DMS53 treated with DMSO at 0.1 percent for 48 hours (cell line): ENCODE results near the gene IKZF4.
"Not testable (repeated sequence)": the region's sequence is repeated elsewhere in the genome, so short reads cannot be mapped to it uniquely, and the experiment has no call there.

Experiments used
- DNase-seq: peaks from one replicate; lab custom pipeline; 2025; ENCODE audit not compliant: unreplicated experiment; lab: John Stamatoyannopoulos, UW

IKZF4 gene

DNA sequence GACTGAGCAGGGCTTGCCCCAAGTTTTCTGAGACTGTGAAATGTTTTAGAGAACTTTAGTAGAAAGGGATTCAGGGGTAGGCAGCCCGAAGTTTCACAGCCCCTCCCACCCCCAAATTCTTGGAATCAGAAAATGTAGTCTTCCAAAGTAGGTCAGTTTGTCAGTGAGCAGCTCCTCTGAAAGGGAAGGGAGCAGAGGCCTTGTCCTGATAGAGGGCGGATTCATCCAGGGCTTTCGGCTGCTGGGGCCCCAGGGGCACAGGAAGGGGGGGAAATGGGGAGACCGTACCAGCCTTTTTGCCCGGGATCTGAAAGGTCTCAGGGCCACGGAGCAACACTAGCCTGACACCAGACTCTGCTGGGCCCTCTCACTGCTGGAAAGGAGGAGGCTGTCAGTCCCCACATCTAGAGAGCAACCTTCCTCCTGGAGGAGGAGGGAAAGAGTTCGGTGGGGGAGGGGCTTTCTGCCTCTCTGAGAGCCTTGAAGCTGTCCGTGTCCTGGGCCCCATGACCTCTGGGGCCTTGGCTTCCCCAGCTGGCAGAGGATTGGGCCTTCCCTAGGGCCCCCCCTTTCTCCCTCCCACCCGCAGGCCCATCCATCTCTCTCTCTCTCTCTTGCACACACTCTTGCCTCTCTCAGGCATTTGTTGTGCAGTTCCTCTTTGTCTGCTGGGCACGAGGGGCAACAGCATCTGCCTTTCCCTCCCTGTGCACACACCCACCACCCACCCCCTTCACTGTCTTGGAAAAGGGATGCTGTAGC is at the start of gene IKZF4:
Gene IKZF4, plus strand, starts transcription at position 621 of the 762 bp plus-strand sequence. CDS start 451 bp downstream, outside the sequence.
- DNase-seq: no peak

DNA sequence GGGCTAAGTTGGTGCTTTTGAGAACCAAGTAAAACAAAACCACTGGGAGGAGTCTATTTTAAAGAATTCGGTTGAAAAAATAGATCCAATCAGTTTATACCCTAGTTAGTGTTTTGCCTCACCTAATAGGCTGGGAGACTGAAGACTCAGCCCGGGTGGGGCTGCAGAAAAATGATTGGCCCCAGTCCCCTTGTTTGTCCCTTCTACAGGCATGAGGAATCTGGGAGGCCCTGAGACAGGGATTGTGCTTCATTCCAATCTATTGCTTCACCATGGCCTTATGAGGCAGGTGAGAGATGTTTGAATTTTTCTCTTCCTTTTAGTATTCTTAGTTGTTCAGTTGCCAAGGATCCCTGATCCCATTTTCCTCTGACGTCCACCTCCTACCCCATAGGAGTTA is 48.8 kb upstream of the IKZF4 start:
- DNase-seq: no peak

DNA sequence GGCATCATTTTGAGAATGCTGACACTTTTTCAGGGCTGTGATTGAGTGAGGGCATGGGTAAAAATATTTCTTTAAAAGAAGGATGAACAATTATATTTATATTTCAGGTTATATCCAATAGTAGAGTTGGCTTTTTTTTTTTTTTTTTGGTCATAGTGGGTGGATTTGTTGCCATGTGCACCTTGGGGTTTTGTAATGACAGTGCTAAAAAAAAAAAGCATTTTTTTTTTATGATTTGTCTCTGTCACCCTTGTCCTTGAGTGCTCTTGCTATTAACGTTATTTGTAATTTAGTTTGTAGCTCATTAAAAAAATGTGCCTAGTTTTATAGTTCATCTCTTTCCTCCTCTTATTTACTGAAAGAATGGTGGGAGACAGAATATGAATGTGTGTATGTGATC is 48.4 kb upstream of the IKZF4 start:
- no peak for DNase-seq

DNA sequence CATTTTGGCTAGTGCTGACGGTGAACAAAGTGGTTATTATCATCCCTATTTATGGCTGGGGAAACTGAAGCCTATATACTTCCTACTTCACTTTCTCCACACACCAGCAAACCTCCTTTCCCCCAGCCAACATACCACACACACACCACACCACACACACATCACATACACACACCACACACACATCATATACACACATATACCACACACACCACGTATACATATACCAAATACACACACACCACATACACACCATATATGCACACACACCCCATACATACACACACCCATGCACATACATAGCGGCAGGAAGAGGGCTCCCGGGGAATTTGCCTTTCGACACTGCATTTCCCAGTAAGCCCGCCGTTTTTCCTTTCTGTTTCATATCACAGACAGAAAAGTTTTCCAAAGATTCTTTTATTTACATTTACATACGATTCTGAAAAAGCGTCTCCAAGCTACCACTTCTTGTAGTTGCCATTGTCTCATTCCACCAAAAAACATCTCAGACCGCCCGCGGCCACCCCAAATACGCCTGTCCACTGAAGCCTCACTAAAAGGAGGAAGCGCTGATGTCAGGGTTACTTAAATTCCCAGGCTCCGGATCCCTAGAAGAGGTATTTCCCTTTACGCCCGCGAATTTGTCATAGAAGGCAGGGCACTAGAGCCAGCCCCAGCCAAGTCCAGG is 47.8 kb upstream of the IKZF4 start:
- DNase-seq: peak; percentile 39

DNA sequence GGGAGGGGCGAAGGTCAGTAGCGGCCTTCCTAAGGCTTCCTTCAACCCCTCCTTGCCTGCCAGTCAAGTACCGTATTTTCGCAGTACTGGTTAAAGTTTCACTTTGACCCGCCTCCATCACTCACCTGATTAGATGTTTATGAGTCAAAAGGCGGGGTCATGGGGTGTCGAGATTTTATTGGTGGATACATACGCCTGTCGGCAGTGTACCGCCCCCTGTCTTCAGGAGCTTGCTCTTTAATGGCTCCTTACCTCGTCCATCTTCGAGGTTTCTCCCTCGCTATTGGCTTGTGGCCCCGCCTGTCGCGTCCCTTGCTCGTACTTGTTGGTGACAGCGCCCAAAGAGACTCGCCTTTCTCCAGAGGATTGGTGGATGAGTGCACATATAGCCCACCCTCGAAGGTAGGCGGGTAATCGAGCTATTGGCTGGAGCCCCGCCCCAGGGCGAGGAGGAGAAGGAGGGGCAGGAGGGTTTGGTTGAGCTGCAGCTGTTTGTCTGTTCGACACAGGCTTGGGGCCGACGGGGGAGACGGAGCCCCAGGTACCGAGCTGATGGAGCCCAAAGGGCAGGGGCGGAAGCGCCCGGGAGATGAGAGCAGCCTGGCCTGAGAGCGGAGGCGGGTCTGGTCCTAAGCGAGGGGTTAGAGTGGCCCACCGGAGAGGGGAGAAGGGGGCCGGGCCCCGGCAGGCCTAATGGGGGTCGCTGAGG is 47.1 kb upstream of the IKZF4 start, which contains the start of gene RAB5B:
Gene RAB5B, plus strand, starts transcription at position 480 of the 709 bp plus-strand sequence. CDS start 12,883 bp downstream, outside the sequence.
- peak; percentile 100 for DNase-seq

DNA sequence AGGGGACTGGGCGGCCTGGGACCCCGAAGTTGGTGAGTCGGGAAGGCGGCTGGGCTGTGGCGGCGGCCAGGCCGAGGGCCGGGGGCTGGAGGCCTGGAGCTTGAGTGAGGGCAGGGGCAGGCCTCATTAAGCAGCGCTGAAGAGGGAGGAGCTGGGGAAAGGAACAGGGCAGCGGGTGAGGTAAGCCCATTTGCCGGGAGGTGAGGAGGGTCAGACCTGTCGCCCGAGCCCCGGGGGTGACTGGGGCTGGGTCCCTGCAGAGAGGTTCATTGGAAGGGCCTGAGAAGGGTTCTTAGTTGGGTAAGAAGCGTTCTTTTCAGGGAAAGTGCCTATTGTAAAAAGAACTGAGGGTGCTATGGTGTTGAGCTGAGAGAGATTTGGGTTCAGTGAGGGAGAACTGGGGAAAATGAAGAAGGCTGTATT is 46.5 kb upstream of the IKZF4 start:
- DNase-seq: peak; percentile 39

DNA sequence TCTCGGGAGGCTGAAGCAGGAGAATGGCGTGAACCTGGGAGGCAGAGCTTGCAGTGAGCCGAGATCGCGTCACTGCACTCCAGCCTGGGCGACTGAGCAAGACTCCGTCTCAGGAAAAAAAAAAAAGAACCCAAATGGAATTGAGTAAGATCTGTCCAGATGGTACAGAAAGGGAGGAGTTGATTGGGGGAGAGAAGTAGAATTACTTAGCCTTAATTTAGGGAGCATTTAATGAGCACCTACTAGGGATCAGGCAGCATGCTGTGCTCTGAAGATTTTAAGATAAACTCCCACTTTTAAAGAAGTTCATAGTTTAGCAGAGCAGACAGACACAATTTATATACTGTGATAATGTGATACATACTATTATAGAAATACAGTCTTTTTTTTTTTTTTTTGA is 42.5 kb upstream of the IKZF4 start:
- DNase-seq: no peak

DNA sequence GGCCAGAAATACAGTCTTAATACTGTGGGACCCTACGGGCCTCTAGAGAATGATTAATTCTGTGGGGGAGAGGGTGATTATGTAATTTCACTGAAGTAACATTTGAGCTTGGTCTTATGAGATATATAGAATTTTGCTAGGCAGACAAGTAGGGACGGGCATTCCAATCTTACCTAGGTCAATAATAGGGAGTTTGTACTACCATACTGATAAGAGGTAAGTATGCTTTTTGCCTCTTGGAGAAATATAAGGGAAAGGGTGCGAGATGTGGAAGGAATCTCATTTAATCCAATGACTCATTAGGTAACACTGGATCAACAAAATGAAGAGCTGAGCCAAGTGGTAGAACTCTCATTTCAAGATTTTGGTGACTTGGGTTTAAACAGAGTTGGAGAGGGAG is 41.8 kb upstream of the IKZF4 start:
- DNase-seq: no peak

GRCh38 chr12:55981882-55982281 is 39.0 kb upstream of the IKZF4 start:
- DNase-seq: not testable (repeated sequence)

DNA sequence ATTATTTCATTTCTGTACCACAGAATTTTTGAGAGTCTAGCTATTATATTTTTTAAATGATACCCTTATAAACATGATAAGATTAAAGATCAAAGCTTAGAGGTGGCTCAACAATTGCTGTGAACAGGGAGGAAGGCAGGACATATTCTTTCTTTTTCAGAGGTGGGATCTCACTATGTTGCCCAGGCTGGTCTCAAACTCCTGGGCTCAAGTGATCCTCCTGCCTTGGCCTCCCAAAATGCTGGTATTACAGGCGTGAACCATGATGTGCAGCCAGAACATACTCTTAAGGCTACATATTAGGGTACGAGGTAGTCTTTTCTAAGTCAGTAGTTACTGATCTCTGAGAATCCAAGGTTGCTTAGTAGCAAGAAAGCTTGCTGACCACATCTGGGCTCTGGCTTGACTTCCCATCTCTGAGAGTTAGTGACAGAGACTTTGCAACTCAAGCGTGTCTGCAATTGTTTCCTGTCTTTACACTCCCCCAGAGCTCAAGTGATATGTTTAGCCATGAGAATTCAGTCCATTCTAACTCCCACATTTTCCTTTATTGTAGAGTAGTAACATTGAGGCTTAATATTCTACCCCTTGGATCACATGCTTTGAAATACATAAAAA is 38.4 kb upstream of the IKZF4 start:
- no peak for DNase-seq

GRCh38 chr12:55983232-55983842 is 37.5 kb upstream of the IKZF4 start:
- DNase-seq: no peak

GRCh38 chr12:55984861-55985260 is 36.0 kb upstream of the IKZF4 start:
- no peak for DNase-seq

DNA sequence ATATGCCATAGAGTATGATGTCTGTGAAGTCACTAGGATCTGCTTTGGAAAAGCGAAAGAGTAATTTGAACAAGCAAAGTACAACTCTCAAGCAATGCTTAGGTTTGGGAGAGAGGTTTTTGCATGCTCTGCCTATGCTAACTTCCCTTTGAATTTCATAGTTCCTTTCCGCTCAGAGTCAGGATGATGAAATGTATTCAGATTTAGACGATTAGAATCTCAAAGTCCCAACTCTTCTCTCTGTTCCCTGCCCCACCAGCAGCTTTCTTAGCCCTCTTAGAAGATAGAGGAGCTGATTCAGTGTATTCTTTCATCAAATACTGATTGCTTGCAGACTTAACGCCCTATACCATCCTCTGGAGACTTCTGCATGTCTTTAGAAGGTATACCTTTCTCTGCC is 35.5 kb upstream of the IKZF4 start:
- no peak for DNase-seq

- not testable (repeated sequence) for DNase-seq
Observed at GRCh38 chr12:55985976-55986375, 34.9 kb upstream of the IKZF4 start.

DNA sequence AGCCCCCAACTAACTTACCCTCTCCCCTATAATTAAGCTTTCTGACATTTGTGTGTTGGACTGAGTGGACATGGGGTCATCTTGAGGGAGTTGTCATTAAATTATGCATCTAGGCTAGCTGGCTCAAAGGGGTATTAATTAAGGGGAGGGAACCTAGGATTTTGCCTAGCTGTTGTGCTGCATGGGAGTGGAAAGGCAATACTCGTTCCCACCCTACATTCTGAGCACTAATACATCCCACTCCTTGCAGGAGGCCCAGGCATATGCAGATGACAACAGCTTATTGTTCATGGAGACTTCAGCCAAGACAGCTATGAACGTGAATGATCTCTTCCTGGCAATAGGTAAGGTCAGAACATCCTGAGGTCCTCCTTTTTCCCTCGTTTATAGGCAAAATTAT is 29.7 kb upstream of the IKZF4 start:
- DNase-seq: no peak

GRCh38 chr12:55993230-55993853 is 27.5 kb upstream of the IKZF4 start:
- DNase-seq: no peak

- no peak for DNase-seq
Observed at GRCh38 chr12:55995366-55995765, 25.5 kb upstream of the IKZF4 start.

DNA sequence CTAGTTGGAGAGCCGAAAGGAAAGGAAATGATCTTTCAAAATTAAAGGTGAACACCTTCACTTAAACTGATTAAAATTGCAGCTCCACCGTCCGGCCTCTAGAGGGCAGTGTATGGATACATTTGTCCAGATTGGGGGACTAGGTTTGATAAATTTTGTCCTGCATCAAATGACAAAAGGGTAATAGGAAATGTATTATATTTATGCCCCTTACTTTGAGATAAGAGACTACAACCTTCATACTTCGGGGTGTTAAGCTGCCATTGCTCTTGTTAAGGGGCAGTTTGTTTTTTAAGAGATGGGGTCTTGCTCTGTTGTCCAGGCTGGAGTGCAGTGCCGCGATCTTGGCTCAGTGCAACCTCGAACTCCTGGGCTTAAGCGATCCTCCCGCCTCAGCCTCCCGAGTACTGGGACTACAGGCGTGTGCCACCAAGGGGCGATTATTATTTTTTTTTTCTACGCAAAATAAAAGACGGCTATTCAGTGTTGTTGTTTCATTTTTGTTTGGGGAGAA is 24.6 kb upstream of the IKZF4 start:
- DNase-seq: peak; percentile 57

DNA sequence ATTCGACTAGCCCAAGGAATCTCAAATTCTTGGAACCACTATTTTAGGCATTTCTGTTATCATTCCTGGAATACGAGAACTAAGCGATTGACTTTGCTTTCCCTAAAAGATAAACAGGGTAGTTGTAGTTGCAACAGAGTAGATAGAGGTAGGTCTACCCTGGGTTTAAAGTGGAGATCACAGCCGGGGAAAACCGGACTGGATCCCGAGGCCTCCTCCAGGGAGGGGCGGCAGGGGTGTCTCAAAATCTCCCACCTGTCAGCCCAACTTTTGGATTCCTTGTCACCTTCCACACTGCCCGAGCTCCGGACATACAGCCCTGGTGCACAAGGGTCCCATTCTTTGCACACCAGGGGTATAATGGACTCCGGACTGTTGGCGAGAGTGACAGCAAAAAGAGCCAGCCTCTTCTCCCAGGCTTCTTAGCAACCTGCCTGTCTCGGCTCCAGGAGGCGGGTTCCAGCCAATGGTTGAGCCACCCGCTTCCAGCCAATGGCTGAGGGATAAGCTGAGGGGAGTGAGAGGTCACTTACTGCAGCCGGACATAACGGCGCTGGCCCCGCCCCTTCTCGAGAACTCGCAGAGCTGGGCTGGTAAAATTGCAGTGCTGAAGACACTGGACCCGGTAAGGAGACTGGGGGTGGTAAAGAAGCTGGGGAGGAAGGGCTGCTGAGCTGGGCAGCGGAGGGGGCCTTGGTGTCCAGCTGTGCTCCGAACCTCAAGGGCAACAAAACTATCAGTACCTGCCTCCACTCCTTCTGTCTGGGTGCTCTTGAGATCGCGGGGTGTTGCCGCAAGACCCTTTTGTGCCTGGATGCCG is 23.9 kb upstream of the IKZF4 start, which contains the start of gene SUOX:
Gene SUOX, plus strand, starts transcription at position 562 of the 820 bp plus-strand sequence. CDS start 4,946 bp downstream, outside the sequence.
- DNase-seq: peak; percentile 98
